Lung microvascular endothelial cell (primary cell): ENCODE results near the gene CD68. TPM values are rescaled to one million over a fixed set of nuclear protein-coding genes. Genes with fewer than 3 reads are reported as not detected.
"Not testable (repeated sequence)": the region's sequence is repeated elsewhere in the genome, so short reads cannot be mapped to it uniquely, and the experiment has no call there.

Source experiments
- DNase-seq, 2 donors: peaks; one replicate each; pipeline versions ENCODE4 v3.0.0 to v3.0.0-alpha.2; 2010; ENCODE audit warnings: low read depth in 2 of 2
- total RNA-seq: library from RNA; depleted of rRNA; stranded (reverse); fragments of >200 nt; gene quantifications from 2 replicates; pipeline ENCODE4 v1.2.1, GENCODE V29; 2014

The CD68 gene
- total RNA-seq, 1 donor from 2014 or later, result 0.40 TPM

GRCh38 chr17:7613769-7614424 lies 34.5 kb downstream of the CD68 start:
- DNase-seq, result peak in 1 of 2 donors; percentile 25

DNA sequence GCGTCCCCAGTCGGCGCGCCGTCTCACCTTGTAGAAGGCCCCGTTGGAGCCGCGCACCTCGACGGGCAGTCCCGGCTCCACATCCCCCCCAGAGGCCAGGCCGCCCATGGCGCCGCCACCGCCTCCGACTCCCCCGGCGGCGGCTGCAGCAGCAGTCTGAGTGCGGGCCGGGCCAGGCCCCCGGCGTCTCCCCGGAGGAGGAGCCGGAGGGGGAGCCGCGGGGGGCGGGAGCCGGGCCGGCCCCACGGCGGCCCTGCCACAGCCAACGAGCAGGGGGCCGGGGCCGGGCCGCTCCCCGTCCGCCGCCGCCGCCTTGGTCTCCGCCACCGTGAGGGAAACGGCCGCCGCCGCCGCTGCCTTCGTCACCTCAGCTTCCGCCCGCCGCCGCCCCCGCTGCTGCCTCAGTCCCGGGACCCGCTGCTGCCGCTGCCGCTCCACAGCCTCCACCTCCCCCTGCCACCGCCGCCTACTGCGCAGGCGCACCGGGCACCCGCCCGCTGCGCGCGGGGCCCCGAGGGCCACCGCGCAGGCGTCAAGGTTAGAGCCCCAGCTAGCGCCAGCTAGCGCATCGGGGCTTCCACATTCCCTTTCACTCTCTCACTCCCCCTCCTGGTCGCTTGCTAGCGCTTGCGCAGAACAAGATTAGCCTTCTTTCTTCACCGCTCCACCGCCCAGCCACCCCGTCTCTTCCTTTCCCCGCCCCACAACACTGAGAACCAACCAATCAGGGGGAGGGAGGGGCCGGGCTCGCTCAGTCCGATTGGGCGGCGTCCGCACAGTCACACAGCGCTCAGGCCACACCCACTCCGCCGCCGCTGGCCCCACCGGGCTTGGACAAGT lies 35.2 kb downstream of the CD68 start, which contains the start of gene FXR2:
Gene FXR2 (minus strand): TSS at position 473 of the 840 bp plus-strand sequence. CDS start 365 bp downstream, at position 108.
- peak; percentile 100 for DNase-seq

GRCh38 chr17:7615265-7615747 lies 35.9 kb downstream of the CD68 start:
- no peak for DNase-seq

- no peak for DNase-seq
These were observed 39.2 kb downstream of the CD68 start for GRCh38 chr17:7618608-7619007.

GRCh38 chr17:7620835-7621234 lies 41.4 kb downstream of the CD68 start:
- DNase-seq, result no peak

DNA sequence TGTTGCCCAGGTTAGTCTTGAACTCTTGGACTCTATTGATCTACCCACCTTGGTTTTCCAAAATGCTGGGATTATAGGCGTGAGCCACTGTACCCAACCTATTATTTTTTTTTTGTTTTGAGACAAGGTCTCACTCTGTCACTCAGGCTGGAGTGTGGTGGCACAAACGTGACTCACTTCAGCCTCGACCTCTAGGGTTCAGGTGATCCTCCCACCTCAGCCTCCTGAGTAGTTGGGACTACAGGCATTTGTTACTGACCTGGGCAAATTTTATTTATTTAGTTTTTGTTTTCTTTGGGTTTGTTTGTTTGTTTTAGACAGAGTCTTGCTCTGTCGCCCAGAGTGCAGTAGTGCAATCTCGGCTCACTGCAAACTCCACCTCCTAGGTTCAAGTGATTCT lies 44.2 kb downstream of the CD68 start:
- DNase-seq, result no peak

DNA sequence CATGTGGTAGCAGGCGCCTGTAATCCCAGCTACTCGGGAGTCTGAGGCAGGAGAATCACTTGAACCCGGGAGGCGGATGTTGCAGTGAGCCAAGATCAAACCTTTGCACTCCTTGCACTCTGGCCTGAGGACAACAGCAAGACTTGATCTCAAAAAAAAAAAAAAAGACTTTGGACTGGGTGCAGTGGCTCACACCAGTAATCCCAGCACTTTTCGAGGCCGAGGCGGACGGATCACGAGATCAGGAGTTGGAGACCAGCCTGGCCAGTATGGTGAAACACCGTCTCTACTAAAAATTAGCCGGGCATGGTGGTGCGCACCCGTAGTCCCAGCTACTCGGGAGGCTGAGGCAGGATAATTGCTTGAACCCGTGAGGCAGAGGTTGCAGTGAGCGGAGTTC lies 46.3 kb downstream of the CD68 start:
- not testable (repeated sequence) for DNase-seq

DNA sequence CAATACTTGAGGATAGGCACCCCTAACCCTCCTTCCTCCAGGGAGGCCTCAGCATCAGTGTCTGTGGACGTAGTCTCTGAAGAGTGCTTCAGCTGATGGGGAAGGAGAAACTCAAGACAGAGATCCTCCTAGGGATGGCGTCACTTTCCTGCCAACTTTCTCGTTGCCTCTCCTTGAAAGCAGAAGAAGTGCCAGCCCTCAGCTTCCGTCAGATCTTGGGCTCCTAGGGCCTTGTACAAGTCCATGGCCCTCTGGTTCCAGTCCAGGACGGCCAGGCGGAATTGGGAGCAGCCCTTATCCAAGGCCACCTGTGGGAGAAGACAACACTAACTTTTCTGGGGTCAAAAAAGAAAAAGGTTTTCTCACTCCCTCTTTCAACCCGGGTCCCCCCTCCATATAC lies 46.9 kb downstream of the CD68 start:
- no peak for DNase-seq

DNA sequence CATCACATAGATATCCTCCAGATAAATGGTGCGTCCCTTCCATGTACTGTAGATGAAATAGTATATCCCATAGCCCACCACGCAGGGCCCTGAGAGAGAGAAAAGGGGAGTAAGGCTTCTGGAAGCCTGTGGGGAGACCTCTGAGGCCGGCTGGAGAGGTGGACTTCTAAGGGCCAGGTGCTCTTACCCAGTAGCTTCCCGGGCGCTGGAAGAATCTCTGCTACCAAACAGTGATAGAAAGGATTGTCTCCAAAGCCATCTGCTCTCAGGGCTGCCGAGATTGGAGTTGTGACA lies 47.5 kb downstream of the CD68 start:
- DNase-seq, result no peak

DNA sequence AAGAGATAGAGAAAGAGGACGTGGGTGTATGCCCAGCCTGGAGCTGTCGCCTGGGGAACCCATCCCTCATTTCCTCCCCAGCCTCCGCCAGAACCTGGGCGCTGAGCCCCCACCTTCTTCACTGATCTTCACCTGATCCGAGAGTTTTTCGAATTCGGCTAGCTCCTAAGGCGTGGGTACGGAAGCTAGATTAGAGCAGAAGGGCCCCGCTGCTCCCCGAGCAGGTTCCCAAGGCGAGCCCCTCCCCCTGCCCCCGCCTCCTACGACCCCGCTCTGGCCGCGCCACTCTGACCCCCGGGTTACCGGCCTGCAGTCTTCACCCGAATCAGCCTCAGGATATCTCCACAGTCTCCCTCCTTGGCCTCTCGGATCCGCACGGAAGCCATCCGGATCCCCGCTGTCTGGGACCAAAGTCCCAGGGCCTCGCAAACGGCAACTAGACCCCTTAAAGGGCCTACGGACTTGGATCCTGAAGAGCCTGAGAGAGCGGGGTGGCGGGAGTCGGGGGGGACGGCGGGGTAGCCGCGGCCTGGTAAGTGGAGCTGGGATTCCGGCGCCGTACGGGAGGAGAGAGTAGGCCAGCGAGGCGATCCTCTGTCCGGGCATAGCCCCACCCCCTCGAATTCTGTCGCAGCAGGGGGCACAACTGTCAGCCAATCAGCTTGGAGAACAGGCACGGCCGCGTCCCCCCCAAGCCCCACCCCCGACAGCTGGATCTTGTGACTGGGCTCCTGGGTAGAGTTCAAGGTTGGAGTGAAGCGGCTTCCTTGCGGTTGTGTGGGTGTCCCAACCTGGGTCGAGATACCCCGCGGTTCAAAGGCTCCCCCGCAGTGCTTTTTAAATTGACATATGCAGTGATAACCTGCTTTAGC lies 48.0 kb downstream of the CD68 start, which contains the start of gene SAT2:
Gene SAT2 (minus strand): TSS at position 572 of the 872 bp plus-strand sequence. CDS start 186 bp downstream, at position 386.
- peak; percentile 92 to 96 for DNase-seq

DNA sequence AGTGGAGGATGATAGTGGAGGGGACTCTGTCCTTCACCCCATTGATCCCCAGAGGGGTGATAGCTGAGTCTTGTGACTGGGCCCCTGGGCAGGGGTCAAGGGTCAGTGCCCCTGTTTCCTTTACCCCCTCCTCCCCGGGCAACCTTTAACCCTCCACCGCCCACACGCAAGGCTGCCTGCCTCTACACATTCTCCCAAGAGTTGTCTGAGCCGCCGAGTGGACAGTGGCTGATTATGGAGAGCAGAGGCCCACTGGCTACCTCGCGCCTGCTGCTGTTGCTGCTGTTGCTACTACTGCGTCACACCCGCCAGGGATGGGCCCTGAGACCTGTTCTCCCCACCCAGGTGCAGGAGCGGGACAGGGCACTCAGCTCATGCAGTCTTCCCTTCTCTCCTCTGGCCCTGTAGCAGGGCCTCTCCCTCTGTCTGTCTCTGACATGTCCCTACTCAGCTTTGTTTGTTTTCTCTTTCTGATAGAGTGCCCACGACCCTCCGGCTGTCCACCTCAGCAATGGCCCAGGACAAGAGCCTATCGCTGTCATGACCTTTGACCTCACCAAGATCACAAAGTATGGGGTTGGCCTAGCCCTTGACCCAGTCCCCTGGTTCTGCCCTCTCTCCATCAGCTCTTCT lies 50.6 kb downstream of the CD68 start, which contains the start of gene SHBG:
Gene SHBG (plus strand): TSS at position 197 of the 633 bp plus-strand sequence. CDS start 38 bp downstream, at position 235.
- DNase-seq, result no peak

Other genes with a start within 250 kb of the CD68 start
- gene ACAP1, start 243.1 kb upstream of the CD68 start, total RNA-seq, result 0.40 and 0.44 TPM in 2 replicates
- 2.4 and 3.8 TPM in 2 replicates for gene KCTD11, start 227.5 kb upstream of the CD68 start, total RNA-seq
- not detected in 2 replicates for gene TMEM95, start 224.5 kb upstream of the CD68 start, total RNA-seq
- 1.5 and 1.8 TPM in 2 replicates for gene TNK1, start 198.5 kb upstream of the CD68 start, total RNA-seq
- gene PLSCR3, start 185.1 kb upstream of the CD68 start, total RNA-seq, result 15.0 and 19.4 TPM in 2 replicates
- gene TMEM256, start 175.5 kb upstream of the CD68 start, total RNA-seq, result 141 and 232 TPM in 2 replicates
- 1.2 and 1.3 TPM in 2 replicates for gene NLGN2, start 171.8 kb upstream of the CD68 start, total RNA-seq
- not detected in 2 replicates for gene SPEM1, start 159.3 kb upstream of the CD68 start, total RNA-seq
- gene SPEM2, start 154.0 kb upstream of the CD68 start, total RNA-seq, result not detected in 2 replicates
- gene SPEM3, start 150.8 kb upstream of the CD68 start, total RNA-seq, result not detected in 2 replicates
- gene TMEM102, start 144.2 kb upstream of the CD68 start, total RNA-seq, result 6.1 and 9.3 TPM in 2 replicates
- 0.20 and 0.22 TPM in 2 replicates for gene FGF11, start 140.1 kb upstream of the CD68 start, total RNA-seq
- 8.1 and 9.2 TPM in 2 replicates for gene CHRNB1, start 134.6 kb upstream of the CD68 start, total RNA-seq
- 6.3 and 8.5 TPM in 2 replicates for gene ZBTB4, start 100.0 kb upstream of the CD68 start, total RNA-seq
- not detected in 2 replicates for gene SLC35G6, start 98.2 kb upstream of the CD68 start, total RNA-seq
- gene POLR2A, start 95.3 kb upstream of the CD68 start, total RNA-seq, result 56.0 and 70.0 TPM in 2 replicates
- 4.4 and 4.8 TPM in 2 replicates for gene TNFSF12, start 30.6 kb upstream of the CD68 start, total RNA-seq
- gene TNFSF13, start 20.9 kb upstream of the CD68 start, total RNA-seq, result 0.20 and 0.65 TPM in 2 replicates
- 52.3 and 81.5 TPM in 2 replicates for gene SENP3, start 17.7 kb upstream of the CD68 start, total RNA-seq
- 56.7 and 72.2 TPM in 2 replicates for gene MPDU1, start 4.2 kb downstream of the CD68 start, total RNA-seq
- gene SOX15, start 10.5 kb downstream of the CD68 start, total RNA-seq, result not detected in 2 replicates
- 25.9 and 36.3 TPM in 2 replicates for gene FXR2, start 35.3 kb downstream of the CD68 start, total RNA-seq
- 25.7 and 33.3 TPM in 2 replicates for gene SAT2, start 48.2 kb downstream of the CD68 start, total RNA-seq
- 0.20 and 0.22 TPM in 2 replicates for gene SHBG, start 50.5 kb downstream of the CD68 start, total RNA-seq
- gene ATP1B2, start 71.3 kb downstream of the CD68 start, total RNA-seq, result not detected in 2 replicates
- 27.8 and 37.0 TPM in 2 replicates for gene TP53, start 107.9 kb downstream of the CD68 start, total RNA-seq
- 6.1 and 6.9 TPM in 2 replicates for gene WRAP53, start 108.8 kb downstream of the CD68 start, total RNA-seq
- 0.20 and 0.22 TPM in 2 replicates for gene EFNB3, start 125.6 kb downstream of the CD68 start, total RNA-seq
- under 0.01 and 0.20 TPM in 2 replicates for gene DNAH2, start 138.1 kb downstream of the CD68 start, total RNA-seq